Measurements from ENCODE around the gene KRT5. TPM values are rescaled to one million over a fixed set of nuclear protein-coding genes. Genes with fewer than 3 reads are reported as not detected.

The KRT5 gene
- total and polyA plus RNA-seq, 2 of the 13 experiments (the other 11 are each of a cell fraction or from before 2014, with no cell fraction given): 0.08 TPM; not detected in 1

DNA sequence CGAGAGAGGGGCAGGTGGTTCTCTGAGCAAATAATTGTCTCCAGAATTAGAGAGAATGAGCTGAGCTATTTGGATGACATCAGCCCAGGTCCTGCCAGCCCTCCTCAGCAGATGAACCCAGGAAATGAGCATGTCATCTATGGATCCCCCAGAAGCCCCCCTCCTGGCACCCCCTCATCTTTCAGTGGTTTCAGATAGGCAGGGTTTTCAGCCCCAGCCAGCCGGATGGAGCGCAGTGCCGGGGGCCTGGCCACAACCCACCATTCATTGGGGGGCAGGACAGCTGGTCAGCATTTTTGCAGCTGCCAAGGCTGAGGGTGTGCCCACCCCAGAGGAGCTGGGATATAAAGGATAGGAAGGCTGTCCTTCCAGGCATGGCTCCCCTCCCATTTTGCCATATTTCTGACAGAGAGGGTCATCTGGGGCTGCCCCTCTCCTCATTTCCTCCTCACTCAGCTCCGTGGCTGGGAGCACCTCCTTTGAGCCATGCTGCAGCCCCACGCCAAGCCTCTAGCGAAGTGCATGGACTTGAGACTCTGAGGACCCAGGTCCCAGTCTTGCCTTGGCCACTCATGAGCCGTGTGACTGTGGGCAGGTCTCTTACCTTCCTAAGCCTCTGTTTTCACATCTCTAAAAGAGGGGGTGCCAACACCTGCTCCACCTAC, 38.7 kb upstream of the KRT5 start:
- Histone ChIP-seq H3K27me3 (ENCODE audit: control insufficient read depth in 1 of 2, insufficient read depth in 2 of 2, low read length in 2 of 2) (peaks cover 1 to 22% of the 10 kb centered on the region in 2 experiments; a peak in 2 of 5 replicates), H3K27ac (ENCODE audit: extremely low read length, insufficient read depth, low read length) (no peak overlapping the region), H3K36me3 (replicated peaks in 1 of 2; ENCODE audit: control insufficient read depth in 1 of 2, insufficient read depth in 2 of 2, low read length in 2 of 2) (no peaks in the 10 kb centered on the region), H4K20me1 (ENCODE audit: insufficient read depth, low read length) (no peaks in the 10 kb centered on the region), H3K4me1 (ENCODE audit: insufficient read depth, low read length) (no peaks in the 10 kb centered on the region), H3K4me2 (ENCODE audit: low read depth, low read length) (no peak overlapping the region), H3K79me2 (ENCODE audit: insufficient read depth, low read length) (no peaks in the 10 kb centered on the region), H2AFZ (ENCODE audit: low read length) (no peak overlapping the region), H3K9ac (ENCODE audit: insufficient read depth, low read depth, low read length) (no peak overlapping the region), H3K4me3 (replicated peaks in 1 of 3; ENCODE audit: insufficient read depth in 1 of 3, low read depth in 2 of 3, low read length in 3 of 3) (no peak overlapping the region), H3K9me3 (ENCODE audit: low read length) (no peaks in the 10 kb centered on the region)
- in situ Hi-C loops (cut with HindIII; ENCODE audit: extremely low pct_ligation_motif_present, low pct_unique_long_range_greater_than_20kb) (no loop called here), intact Hi-C loops (cut with micrococcal nuclease; ENCODE audit: unreplicated experiment) (no loop called here)
- FAIRE-seq (no peak), ATAC-seq (no peak), DNase-seq (ENCODE audit: low spot score) (no peak)
- no TSS peak for BruUV-seq (replicated peaks)
- POLR2A ChIA-PET: no interaction called here
- WGBS (ENCODE audit: low lambda C conversion rate): 3% methylated on average over 6 of the region's 8 CpGs
- CTCF ChIA-PET (ENCODE audit: low intra/inter-chr PET ratio, low total read pairs): no interaction called here
- TF ChIP-seq, protein P1, sequence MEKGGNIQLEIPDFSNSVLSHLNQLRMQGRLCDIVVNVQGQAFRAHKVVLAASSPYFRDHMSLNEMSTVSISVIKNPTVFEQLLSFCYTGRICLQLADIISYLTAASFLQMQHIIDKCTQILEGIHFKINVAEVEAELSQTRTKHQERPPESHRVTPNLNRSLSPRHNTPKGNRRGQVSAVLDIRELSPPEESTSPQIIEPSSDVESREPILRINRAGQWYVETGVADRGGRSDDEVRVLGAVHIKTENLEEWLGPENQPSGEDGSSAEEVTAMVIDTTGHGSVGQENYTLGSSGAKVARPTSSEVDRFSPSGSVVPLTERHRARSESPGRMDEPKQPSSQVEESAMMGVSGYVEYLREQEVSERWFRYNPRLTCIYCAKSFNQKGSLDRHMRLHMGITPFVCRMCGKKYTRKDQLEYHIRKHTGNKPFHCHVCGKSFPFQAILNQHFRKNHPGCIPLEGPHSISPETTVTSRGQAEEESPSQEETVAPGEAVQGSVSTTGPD (CRISPR knock-in tag; IDR thresholded peaks at IDR 0.05): no peak
- TF ChIP-seq ZNF446 (CRISPR knock-in tag; IDR thresholded peaks at IDR 0.05): no peak
- no peak for TF ChIP-seq SALL2 (CRISPR knock-in tag; IDR thresholded peaks at IDR 0.05)
- TF ChIP-seq POLR2AphosphoS2 (IDR thresholded peaks at IDR 0.05; ENCODE audit: low read depth, low read length): no peak
- no peak for TF ChIP-seq ZNF558 (CRISPR knock-in tag; IDR thresholded peaks at IDR 0.05; ENCODE audit: borderline replicate concordance)
- no peak for TF ChIP-seq ATM (IDR thresholded peaks at IDR 0.05; ENCODE audit: borderline replicate concordance)
- no peak for TF ChIP-seq ZSCAN30 (CRISPR knock-in tag; IDR thresholded peaks at IDR 0.05)
- no peak for TF ChIP-seq ZNF761 (CRISPR knock-in tag; conservative IDR thresholded peaks at IDR 0.05)
- no peak for TF ChIP-seq HNRNPUL1 (IDR thresholded peaks at IDR 0.05; ENCODE audit: low read depth, low read length)
- TF ChIP-seq, protein P2, sequence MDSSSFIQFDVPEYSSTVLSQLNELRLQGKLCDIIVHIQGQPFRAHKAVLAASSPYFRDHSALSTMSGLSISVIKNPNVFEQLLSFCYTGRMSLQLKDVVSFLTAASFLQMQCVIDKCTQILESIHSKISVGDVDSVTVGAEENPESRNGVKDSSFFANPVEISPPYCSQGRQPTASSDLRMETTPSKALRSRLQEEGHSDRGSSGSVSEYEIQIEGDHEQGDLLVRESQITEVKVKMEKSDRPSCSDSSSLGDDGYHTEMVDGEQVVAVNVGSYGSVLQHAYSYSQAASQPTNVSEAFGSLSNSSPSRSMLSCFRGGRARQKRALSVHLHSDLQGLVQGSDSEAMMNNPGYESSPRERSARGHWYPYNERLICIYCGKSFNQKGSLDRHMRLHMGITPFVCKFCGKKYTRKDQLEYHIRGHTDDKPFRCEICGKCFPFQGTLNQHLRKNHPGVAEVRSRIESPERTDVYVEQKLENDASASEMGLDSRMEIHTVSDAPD (CRISPR knock-in tag; IDR thresholded peaks at IDR 0.05): no peak
- no peak for TF ChIP-seq ZBTB39 (CRISPR knock-in tag; IDR thresholded peaks at IDR 0.05)
- TF ChIP-seq, protein P3, sequence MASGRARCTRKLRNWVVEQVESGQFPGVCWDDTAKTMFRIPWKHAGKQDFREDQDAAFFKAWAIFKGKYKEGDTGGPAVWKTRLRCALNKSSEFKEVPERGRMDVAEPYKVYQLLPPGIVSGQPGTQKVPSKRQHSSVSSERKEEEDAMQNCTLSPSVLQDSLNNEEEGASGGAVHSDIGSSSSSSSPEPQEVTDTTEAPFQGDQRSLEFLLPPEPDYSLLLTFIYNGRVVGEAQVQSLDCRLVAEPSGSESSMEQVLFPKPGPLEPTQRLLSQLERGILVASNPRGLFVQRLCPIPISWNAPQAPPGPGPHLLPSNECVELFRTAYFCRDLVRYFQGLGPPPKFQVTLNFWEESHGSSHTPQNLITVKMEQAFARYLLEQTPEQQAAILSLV (CRISPR knock-in tag; IDR thresholded peaks at IDR 0.05; ENCODE audit: borderline replicate concordance): no peak
- no peak for TF ChIP-seq KMT2B (CRISPR knock-in tag; IDR thresholded peaks at IDR 0.05)
- TF ChIP-seq RXRA (CRISPR knock-in tag; IDR thresholded peaks at IDR 0.05): no peak
- TF ChIP-seq FIP1L1 (IDR thresholded peaks at IDR 0.05; ENCODE audit: borderline replicate concordance, insufficient read depth, low read depth, low read length): no peak
- TF ChIP-seq MYC (CRISPR knock-in tag; IDR thresholded peaks at IDR 0.05; ENCODE audit: borderline replicate concordance): no peak
- no peak for TF ChIP-seq TRAFD1 (CRISPR knock-in tag; IDR thresholded peaks at IDR 0.05; ENCODE audit: borderline replicate concordance)
